HK-2 (cell line): ENCODE measurements around the gene TBC1D14.
"Not testable (repeated sequence)": the region's sequence is repeated elsewhere in the genome, so short reads cannot be mapped to it uniquely, and the experiment has no call there.

ENCODE experiments used
- DNase-seq: peaks from one replicate; pipeline ENCODE4 v3.0.0-alpha.2; 2018; ENCODE audit not compliant: unreplicated experiment

The TBC1D14 gene

GRCh38 chr4:6971536-6972374 lies 62.1 kb downstream of the TBC1D14 start:
- DNase-seq = no peak

DNA sequence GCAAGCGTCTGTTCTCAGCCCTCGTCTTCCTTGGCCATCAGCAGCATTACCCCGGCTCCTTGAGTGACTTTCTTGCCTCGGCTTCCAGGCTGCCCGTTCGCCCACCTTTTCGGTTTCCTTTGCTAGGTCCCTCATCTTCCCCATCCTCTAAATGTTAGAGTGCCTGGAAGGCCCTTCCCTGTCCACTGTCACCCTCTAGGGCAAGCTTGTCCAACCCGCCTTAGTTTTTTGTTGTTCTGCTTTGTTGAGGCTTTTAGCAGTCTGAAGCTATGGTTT lies 62.7 kb downstream of the TBC1D14 start:
- DNase-seq = no peak

- DNase-seq = no peak
Measured at GRCh38 chr4:6972911-6973310, 63.3 kb downstream of the TBC1D14 start.

DNA sequence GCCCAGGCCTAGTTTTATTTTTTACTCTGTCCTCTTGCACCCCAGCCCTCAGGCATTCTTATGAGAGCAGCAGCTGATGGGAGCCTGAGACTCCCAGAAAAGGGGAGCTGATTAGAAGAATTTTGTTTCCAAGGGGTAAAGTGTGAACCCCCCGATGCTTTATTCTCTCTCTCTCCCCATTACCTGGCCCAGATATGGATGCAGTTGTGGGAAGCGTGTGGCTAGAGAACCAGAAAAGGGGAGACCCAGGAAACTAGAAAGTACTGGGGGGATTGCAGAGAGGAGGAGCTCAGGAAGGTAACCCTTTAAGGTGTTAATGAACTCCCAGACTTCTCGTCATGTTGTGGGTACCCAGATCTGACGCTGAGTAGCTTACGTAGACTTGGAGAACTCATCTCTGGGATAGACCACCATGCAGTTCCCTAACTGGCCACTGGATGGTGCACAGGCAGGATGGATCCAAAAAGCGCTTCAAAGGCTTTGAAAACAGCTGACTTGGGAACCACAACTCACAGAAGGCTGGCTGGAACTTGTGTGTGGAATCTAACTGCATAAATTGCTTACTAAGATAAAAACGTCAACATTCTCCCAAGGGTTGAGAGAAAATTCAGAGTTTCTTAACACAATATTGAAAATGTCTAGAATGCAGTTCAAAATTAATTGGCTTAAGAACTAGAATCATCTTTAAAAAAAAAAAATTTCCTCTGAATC lies 64.7 kb downstream of the TBC1D14 start:
- peak; percentile 79 for DNase-seq

DNA sequence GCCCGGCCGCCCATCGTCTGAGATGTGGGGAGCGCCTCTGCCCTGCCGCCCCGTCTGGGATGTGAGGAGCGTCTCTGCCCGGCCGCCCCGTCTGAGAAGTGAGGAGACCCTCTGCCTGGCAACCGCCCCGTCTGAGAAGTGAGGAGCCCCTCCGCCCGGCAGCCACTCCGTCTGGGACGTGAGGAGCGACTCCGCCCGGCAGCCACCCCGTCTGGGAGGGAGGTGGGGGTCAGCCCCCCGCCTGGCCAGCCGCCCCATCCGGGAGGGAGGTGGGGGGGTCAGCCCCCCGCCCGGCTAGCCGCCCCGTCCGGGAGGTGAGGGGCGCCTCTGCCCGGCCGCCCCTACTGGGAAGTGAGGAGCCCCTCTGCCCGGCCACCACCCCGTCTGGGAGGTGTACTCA lies 68.2 kb downstream of the TBC1D14 start:
- not testable (repeated sequence) for DNase-seq

GRCh38 chr4:6983544-6984142 lies 74.0 kb downstream of the TBC1D14 start:
- DNase-seq = no peak

DNA sequence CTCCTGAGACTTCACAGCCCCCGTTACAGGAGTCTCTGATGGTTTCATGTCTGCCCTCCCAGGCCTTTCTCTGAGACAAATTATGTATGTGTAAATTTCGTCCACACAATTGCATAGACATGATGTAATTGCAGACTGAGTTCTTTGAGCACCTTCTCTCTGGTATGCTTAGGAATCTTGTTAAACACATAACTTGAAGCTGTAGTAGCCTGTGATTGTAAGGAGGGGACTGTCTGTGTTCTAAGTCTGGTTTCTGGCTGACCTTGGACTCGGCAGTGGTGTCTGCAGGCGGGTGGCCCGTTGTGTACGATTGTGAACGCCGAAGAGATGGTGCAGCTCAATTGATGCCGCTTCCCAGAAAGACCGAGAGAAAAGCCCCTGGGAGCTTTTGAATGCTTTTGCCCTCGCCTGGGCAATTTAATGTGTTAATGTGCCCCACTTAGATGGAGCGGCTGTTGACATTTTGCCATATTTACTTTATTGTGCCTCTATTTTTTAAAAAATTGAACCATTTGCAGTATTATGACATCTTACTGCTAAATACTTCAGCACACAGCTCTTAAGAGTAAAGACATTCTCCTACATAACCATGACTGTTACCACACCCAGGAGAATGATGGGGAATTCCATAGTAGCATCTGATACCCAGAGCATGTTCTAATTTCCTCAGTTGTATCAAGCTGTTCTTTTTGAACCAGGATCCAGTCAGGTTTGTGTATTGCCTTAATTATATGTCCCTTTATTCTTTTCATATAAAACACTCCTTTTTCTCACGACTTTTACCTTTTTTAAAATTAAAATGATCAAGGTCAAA lies 75.2 kb downstream of the TBC1D14 start:
- DNase-seq = no peak

DNA sequence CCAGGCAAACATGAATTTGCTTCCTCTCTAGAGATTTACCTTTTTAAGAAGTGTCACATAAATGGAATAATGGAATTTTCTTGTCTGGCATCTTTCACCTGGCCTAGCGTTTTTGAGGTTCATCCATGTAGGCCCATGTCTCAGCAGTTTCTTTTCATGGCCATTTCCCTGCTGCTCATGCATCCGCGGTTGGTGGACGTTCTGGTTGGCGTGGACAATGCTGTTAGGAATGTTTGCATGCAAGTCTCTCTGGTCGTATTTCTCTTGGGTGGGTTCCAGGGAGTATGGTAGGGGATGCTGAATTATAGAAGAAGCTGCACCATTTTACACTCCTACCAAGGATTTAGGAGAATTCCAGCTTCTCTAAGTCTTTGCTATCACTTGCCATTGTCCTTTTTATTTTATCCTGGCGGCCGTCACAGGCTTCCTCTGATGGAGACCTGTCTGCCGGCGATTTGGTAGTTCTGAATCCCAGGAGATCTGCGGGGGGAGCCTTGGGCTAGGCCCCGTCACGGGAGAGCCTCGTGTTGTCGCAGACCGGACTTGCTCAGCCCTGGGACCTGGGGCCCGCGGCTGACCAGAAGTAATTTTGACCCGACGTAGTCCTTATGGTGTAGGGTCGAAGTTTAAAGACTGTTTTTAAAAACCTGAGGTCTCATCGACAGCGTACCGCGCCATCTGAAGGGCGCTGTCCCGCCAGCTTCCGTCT lies 76.6 kb downstream of the TBC1D14 start:
- DNase-seq = peak; percentile 21

DNA sequence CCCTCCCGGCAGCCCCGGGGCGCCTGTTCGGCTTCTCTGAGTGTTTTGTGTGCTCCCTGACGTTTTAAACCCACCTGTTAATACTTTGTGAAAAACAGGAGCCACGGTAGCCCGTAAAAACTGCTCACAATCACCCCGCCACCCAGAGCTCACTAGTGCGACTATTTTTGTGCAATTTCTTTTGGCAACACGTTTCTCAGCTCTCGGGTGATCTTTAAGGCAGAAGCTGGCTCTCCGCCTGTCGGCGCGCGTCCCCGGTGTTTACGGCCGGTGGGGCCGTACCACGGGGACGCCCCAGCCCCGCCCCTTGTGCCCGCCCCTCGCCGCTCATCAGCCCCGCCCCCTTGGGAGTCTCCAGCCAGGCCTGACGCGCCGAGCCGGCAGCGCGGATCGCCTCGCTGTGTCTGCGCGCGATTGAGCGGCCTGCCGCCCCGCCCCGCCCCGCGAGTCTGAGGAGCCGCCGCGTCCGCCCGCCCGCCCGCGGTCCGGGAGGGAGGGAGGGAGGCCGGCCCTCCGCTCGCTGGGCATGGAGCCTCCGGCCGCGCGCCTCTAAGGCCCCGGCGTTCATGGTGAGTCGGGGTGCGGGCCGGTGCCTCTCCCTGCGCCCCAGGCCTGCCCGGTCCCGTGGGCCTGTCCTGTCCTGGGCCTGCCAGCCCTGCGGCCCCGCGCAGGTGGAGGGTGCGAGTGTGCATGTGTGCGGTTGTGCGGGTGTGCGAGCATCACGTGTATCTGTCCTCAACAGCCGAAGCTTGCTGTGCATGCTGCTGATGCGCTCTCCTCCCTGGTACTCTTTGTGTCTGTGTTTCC lies 77.4 kb downstream of the TBC1D14 start:
- peak; percentile 96 for DNase-seq

DNA sequence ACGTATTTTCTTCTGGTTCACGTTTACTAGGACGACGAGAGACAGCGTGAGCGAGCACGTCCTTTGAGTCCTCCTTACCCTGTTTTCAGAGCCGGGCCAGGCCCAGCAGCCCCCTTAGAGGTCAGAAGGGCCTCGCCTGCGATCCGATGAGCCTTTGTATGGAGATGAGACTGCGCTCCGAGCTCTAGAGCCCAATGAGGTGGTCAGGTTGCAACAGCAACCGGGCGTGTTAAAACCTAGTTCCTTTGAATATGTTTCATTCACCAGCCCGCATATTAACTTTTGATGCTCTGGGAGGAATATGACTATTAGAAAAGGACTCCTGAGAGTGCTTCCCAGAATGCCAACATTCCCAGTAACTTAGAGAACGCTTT lies 77.9 kb downstream of the TBC1D14 start:
- no peak for DNase-seq

DNA sequence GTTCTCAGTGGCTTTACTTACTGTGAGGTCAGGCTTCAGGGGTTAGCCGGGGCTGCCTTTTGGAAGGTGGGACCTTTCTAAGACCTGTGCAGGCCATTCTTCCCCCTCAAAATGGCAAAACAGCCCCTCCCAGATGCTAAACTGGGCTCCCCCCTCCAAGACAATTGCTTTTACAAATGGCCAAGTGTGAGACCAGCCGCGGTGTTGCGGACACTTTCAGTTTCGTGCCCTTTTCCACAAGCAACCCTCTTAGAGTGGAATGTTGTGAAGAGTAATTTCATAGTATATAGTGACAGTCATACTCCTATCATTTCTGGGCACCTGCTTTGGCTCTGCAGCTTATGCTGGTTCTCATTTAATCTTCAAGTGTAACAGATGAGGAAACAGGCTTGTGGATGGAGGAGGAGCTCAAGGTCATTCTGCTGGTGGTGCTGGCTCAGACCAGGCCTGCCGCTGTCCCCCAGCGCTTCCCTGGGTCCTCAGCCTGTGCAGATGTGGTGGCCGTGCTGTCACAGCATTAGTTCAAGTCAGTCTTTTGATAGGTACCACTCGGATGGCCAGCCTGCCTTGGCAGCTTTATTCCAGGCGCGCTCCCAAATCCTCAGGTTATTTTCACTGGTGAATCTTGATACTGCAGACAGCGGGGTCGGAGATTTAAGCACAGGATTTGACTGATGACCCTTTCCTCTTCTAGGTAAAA lies 78.5 kb downstream of the TBC1D14 start:
- no peak for DNase-seq

DNA sequence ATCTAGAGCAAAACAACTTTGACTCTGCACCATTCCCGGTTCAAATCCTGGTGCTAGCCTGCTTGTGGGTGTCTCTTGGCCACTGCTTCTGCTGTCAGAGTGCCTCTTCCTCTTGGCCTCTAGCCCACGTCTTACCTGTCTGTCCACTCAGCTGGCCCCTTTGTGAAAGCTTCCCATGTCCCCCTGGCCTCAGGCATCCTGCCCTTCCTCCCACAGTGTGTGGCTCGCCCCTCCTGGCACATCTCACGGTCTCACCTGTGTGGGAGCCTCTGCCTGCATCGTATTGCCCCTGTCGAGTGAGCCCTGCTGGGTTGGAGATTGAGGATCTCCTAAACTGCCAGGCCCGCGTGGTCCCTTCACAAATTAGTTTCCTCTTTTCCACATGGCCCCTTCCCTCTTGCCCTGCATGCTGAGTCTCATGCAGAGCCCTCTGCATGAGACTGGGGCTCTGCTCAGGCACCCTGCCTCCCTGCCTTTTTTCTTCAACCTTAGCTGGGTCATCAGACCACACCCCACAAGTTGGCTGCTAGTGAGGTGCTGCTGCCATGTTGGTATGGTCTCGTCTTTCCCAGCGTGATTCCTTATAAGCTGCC lies 79.8 kb downstream of the TBC1D14 start:
- no peak for DNase-seq

DNA sequence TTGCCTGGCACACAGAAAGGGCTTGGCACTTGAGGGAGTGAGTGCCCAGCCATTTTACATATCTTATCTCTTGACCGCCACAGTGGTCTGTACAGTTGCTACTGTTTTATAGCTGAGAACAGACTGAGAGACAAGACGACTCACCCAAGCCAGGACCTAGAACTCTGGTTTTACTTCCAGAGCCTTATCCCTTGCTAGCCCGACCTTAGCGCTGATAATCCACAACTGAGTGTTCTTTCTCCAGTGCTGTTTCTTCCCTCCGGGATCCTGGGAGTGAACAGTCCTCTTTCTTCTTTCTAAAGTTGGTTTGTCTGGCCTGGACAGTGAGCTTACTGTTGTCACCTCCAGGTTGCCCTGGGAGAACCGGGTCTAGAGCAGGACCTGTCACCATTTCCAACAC lies 81.0 kb downstream of the TBC1D14 start:
- DNase-seq = no peak

DNA sequence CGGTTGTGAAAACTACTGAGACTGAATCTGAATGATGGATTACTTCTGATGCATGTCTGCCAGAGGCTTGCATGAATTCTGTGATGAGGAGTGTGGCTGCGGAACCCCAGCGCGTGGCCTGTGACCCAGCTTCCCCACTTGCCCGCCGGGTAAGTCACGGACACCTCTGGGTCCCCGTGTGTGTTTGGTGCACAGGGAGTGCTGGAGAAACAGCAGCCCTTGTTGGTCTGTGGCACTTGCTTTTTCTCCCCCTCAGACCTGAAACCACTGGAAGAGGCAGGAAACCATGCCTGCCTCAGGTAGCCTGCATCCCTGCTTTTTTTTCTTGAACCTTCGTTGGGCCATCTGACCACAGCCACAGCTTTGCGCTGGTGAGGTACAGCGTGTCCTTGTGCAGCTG lies 81.6 kb downstream of the TBC1D14 start:
- no peak for DNase-seq

DNA sequence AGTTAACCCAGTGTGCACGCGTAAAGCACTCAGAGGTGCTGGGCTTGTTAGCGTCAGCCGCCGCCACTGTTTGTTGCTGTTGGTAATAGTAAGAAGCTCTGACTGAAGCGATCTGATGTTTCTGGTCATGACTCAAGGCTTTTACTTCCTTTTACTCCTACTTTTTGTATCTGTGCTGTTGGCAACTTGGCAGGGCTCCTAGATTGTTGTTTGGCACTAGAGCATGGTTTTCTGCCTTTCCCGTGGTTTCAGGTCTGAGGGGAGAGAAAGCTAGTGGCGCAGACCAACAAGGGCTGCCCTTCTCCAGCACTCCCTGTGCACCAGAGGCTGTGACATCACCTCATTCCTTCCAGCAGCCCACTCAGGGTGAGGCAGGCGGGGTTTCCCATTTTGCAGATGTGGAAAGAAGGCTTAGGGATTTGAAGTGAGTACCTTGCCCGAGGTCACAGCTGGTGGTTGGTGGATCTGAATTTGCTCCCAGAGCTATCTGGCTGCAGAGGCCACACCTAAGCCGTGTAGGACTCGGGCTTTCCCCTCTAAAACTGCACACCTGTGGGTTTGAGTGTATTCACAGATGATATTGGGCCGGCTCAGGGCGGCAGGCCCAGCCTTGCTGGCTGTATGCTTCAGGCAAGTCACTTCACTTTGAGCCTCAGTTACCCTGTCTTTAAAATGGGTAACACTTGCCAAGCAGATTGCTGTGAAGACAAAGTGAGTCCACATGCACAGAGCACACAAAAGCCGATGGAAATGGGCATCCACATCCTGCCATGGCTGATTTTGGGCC lies 82.3 kb downstream of the TBC1D14 start:
- peak; percentile 29 for DNase-seq

DNA sequence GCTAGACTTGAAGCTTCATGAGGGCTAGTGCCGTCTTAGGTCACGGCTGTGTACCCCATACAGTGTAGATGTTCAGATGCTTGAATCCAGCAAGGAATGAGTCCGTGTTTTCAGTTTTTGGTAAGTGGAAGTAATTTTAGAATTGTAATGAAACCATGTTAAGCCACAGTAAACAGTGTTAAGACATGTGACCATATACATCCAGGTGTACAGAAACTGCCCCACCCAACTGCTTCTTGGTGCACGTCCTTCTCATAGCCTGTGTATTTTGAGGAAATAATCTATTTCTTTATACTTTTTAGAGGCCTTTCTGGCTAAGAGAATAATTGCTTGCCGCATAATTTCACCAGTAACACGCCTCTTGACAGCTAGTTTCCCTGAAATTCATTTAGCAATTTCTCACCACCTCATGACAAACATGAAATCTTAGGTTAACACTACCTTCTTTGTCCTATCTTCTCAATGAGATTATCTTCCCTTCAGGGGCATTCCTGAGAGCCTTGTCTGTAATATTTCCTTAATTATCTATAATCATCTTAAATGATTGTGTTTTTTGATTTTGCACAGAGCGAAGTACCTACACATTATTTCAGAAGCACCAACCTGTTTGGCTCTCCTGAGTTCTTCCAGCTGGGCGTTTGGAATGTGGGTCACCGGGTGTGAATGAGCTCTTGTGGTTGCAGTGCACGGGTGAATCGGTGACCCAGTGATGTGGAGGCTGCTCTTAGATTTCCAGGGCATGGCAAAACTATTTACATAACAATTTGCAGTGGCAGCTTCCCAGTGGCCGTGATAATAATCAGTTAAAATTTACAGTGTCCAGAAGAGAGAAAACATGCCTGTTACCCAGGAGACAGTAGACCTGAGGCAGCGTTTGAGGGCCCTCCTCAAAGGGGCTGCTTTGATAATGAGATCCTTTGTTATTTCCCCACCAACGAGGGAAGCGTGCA lies 83.4 kb downstream of the TBC1D14 start:
- peak; percentile 48 for DNase-seq

- DNase-seq = no peak
Measured at GRCh38 chr4:6996481-6996880, 86.9 kb downstream of the TBC1D14 start.
